Suprapubic skin (tissue), 4 donors: Measurements from ENCODE around the gene VILL. TPM values are rescaled to one million over a fixed set of nuclear protein-coding genes. Genes with fewer than 3 reads are reported as not detected.
A peak's percentile ranks its signal among the peaks of the same experiment; 100 is the strongest.

ENCODE experiments used
- DNase-seq, 2 donors: peaks; one replicate each; pipeline ENCODE4 v3.0.0-alpha.2; 2019; ENCODE audit warnings: low spot score in 2 of 2
- H3K27ac ChIP-seq: fragments of 200-600 bp; sonication (generic); one replicate; pipeline ENCODE4 v1.5.1; 2019
- H3K27me3 ChIP-seq: fragments of 200-600 bp; sonication (generic); one replicate; pipeline ENCODE4 v1.5.1; 2019
- H3K36me3 ChIP-seq: fragments of 200-600 bp; sonication (generic); one replicate; pipeline ENCODE4 v1.5.1; 2019
- H3K4me1 ChIP-seq: fragments of 200-600 bp; sonication (generic); one replicate; pipeline ENCODE4 v1.5.1; 2019
- H3K4me3 ChIP-seq: fragments of 200-600 bp; sonication (generic); one replicate; pipeline ENCODE4 v1.5.1; 2019; ENCODE audit warnings: mild to moderate bottlenecking
- H3K9me3 ChIP-seq: fragments of 200-600 bp; sonication (generic); one replicate; pipeline ENCODE4 v1.5.1; 2019
- EP300 ChIP-seq: sonication (generic); formaldehyde crosslinking; IDR thresholded peaks from one replicate; pipeline ENCODE4 v1.6.1; 2017; ENCODE audit warnings: antibody characterized with exemption
- POLR2A ChIP-seq, 2 donors: fragments of 450-650 bp; IDR thresholded peaks; one replicate each; pipeline ENCODE4 v1.6.1; 2017; ENCODE audit warnings: antibody characterized with exemption in 2 of 2, mild to moderate bottlenecking in 2 of 2, moderate library complexity in 2 of 2
- POLR2AphosphoS5 ChIP-seq, 3 donors: sonication (generic); formaldehyde crosslinking; IDR thresholded peaks; one replicate each; pipeline ENCODE4 v1.6.1; 2017; ENCODE audit warnings: antibody characterized with exemption in 3 of 3
- WGBS: methylation state at CpG from one replicate; pipeline ENCODE4 v1.1.5; 2018; 5-methylcytosine and 5-hydroxymethylcytosine counted together
- total RNA-seq, 4 donors: library from RNA; depleted of rRNA; stranded (reverse); fragments of >200 nt; gene quantifications; one replicate each; pipeline ENCODE4 v1.1.0, GENCODE V29; 2016
- TF ChIP-seq, protein P1 (sequence below), 2 donors: fragments of 200-600 bp in 1 of 2; fragments of 450-650 bp in 1 of 2; sonication (generic) in 1 of 2; IDR thresholded peaks; one replicate each; pipeline ENCODE4 v1.5.1; 2016 to 2019; ENCODE audit warnings: antibody characterized with exemption in 2 of 2, mild to moderate bottlenecking in 1 of 2, moderate library complexity in 1 of 2

Gene VILL
- total RNA-seq, 4 donors from 2014 or later: 13.2 to 16.7 (median 15.0) TPM

- DNase-seq: no peak
- no peaks in the 10 kb centered on the region for H3K27me3 ChIP-seq
- H3K9me3 ChIP-seq: no peaks in the 10 kb centered on the region
- H3K4me1 ChIP-seq: peaks cover 36% of the 10 kb centered on the region
- H3K4me3 ChIP-seq: no peak overlapping the region
- H3K36me3 ChIP-seq: peaks cover 6% of the 10 kb centered on the region
- TF ChIP-seq, protein P1, sequence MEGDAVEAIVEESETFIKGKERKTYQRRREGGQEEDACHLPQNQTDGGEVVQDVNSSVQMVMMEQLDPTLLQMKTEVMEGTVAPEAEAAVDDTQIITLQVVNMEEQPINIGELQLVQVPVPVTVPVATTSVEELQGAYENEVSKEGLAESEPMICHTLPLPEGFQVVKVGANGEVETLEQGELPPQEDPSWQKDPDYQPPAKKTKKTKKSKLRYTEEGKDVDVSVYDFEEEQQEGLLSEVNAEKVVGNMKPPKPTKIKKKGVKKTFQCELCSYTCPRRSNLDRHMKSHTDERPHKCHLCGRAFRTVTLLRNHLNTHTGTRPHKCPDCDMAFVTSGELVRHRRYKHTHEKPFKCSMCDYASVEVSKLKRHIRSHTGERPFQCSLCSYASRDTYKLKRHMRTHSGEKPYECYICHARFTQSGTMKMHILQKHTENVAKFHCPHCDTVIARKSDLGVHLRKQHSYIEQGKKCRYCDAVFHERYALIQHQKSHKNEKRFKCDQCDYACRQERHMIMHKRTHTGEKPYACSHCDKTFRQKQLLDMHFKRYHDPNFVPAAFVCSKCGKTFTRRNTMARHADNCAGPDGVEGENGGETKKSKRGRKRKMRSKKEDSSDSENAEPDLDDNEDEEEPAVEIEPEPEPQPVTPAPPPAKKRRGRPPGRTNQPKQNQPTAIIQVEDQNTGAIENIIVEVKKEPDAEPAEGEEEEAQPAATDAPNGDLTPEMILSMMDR (IDR thresholded peaks at IDR 0.05): no peak
- TF ChIP-seq POLR2A (IDR thresholded peaks at IDR 0.05) (no peak), EP300 (no peak), POLR2AphosphoS5 (IDR thresholded peaks at IDR 0.05) (no peak)
- 85% methylated on average over 8 of the region's 8 CpGs for WGBS
- H3K27ac ChIP-seq: peak overlapping the region; percentile 81
These were observed 2.5 kb downstream of the VILL start for GRCh38 chr3:37993067-37993455.

DNA sequence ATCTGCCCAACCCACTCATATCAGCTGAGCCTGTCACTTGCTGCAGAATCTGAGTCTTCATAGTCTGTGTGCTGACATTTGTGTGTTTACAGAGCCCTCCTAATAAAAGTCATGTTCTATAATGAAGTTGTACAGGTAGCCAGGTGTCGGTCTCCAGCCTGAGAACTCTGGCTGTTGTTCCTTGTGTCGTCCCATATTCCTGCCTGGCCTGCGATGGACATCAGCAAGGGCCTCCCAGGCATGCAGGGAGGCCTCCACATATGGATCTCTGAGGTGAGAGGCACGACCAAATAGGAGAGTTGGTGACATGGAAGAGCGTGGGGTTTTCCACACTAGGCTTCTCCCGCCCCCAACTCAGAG, 2.9 kb downstream of the VILL start:
- DNase-seq: no peak
- peak overlapping the region; percentile 81 for H3K27ac ChIP-seq
- peaks cover 6% of the 10 kb centered on the region for H3K36me3 ChIP-seq
- H3K9me3 ChIP-seq: no peaks in the 10 kb centered on the region
- H3K4me1 ChIP-seq: peaks cover 40% of the 10 kb centered on the region
- H3K4me3 ChIP-seq: peak overlapping the region; percentile 58
- WGBS: 40% methylated on average over 6 of the region's 6 CpGs
- no peak for TF ChIP-seq EP300
- no peak for TF ChIP-seq POLR2AphosphoS5 (IDR thresholded peaks at IDR 0.05)
- TF ChIP-seq, protein P1 (IDR thresholded peaks at IDR 0.05): no peak
- no peak for TF ChIP-seq POLR2A (IDR thresholded peaks at IDR 0.05)
- no peaks in the 10 kb centered on the region for H3K27me3 ChIP-seq

- H3K4me3 ChIP-seq: peak overlapping the region; percentile 58
- H3K9me3 ChIP-seq: no peaks in the 10 kb centered on the region
- peaks cover 43% of the 10 kb centered on the region for H3K4me1 ChIP-seq
- no peaks in the 10 kb centered on the region for H3K27me3 ChIP-seq
- WGBS: 2% methylated on average over 35 of the region's 49 CpGs
- DNase-seq: peak; percentile 91 to 93
- TF ChIP-seq, protein P1 (IDR thresholded peaks at IDR 0.05): no peak
- peak in 1 of 2 donors; percentile 70 for TF ChIP-seq POLR2A (IDR thresholded peaks at IDR 0.05)
- peak; percentile 38 for TF ChIP-seq EP300
- TF ChIP-seq POLR2AphosphoS5 (IDR thresholded peaks at IDR 0.05): peak in 2 of 3 donors; percentile 29 to 62
- H3K27ac ChIP-seq: peak overlapping the region; percentile 81
- H3K36me3 ChIP-seq: peaks cover 6% of the 10 kb centered on the region
These were observed 3.4 kb downstream of the VILL start for GRCh38 chr3:37993820-37994638.

GRCh38 chr3:37994639-37994972, 4.0 kb downstream of the VILL start:
- 13% methylated on average over 2 of the region's 2 CpGs for WGBS
- H3K4me3 ChIP-seq: peak overlapping the region; percentile 58

More at GRCh38 chr3:37994639-37994972, 4.0 kb downstream of the VILL start:
- DNase-seq: no peak
- H3K27ac ChIP-seq: peak overlapping the region; percentile 81
- TF ChIP-seq POLR2A (IDR thresholded peaks at IDR 0.05) (no peak), EP300 (no peak), POLR2AphosphoS5 (IDR thresholded peaks at IDR 0.05) (no peak)
- TF ChIP-seq, protein P1 (IDR thresholded peaks at IDR 0.05): no peak
- no peaks in the 10 kb centered on the region for H3K27me3 ChIP-seq
- H3K36me3 ChIP-seq: peaks cover 6% of the 10 kb centered on the region
- H3K9me3 ChIP-seq: no peaks in the 10 kb centered on the region
- peaks cover 46% of the 10 kb centered on the region for H3K4me1 ChIP-seq
